H1 (cell line): Measurements from ENCODE around the gene SEMA6D. TPM values are rescaled to one million over a fixed set of nuclear protein-coding genes. Genes with fewer than 3 reads are reported as not detected.

Experiments
- CTCF ChIA-PET: fragments of 300-600 bp; sonication (Branson Sonifier 250); formaldehyde crosslinking; loops from one replicate; lab custom pipeline; 2021; ENCODE audit not compliant: partially characterized antibody; lab: Charles Lee
- POLR2A ChIA-PET: fragments of 300-600 bp; sonication (Branson Sonifier 250); formaldehyde crosslinking; loops from one replicate; lab custom pipeline; 2021; ENCODE audit warnings: inconsistent platforms; ENCODE audit not compliant: partially characterized antibody; lab: Charles Lee
- DNase-seq, 2 experiments: peaks; one replicate each; pipeline versions ENCODE4 v3.0.0 to v3.0.0-alpha.2; 2010 to 2022; ENCODE audit warnings: low spot score in 2 of 2, low read depth in 1 of 2, mixed read lengths in 1 of 2
- FAIRE-seq: peaks from 2 replicates; lab custom pipeline; 2011; peaks lifted over from hg19 to GRCh38; lab: Jason Lieb, UNC
- H2AFZ ChIP-seq: 2 replicates; pipeline ENCODE4 v1.8.1; 2012; ENCODE audit warnings: low read length, inconsistent platforms
- H2AK5ac ChIP-seq: 2 replicates; pipeline ENCODE4 v1.6.1; 2013; ENCODE audit warnings: low read depth, low read length
- H2BK120ac ChIP-seq: replicated peaks from 2 replicates; pipeline ENCODE3; 2013; ENCODE audit warnings: low read depth, low read length, inconsistent platforms
- H2BK12ac ChIP-seq: 2 replicates; pipeline ENCODE4 v1.6.1; 2013; ENCODE audit warnings: low read depth, low read length
- H2BK15ac ChIP-seq: 2 replicates; pipeline ENCODE4 v1.6.1; 2013; ENCODE audit warnings: low read length
- H2BK20ac ChIP-seq: 2 replicates; pipeline ENCODE4 v1.6.1; 2013; ENCODE audit warnings: low read length
- H2BK5ac ChIP-seq: 2 replicates; pipeline ENCODE4 v1.6.1; 2013; ENCODE audit warnings: low read depth, low read length
- H3K14ac ChIP-seq: 2 replicates; pipeline ENCODE4 v1.6.1; 2013; ENCODE audit warnings: inconsistent platforms; ENCODE audit not compliant: insufficient read length
- H3K18ac ChIP-seq: 2 replicates; pipeline ENCODE4 v1.6.1; 2013; ENCODE audit warnings: low read length; ENCODE audit errors: extremely low read depth
- H3K23ac ChIP-seq: 2 replicates; pipeline ENCODE4 v1.6.1; 2013; ENCODE audit warnings: inconsistent platforms; ENCODE audit not compliant: insufficient read length
- H3K23me2 ChIP-seq: 2 replicates; pipeline ENCODE4 v1.6.1; 2013; ENCODE audit warnings: low read depth, low read length
- H3K27ac ChIP-seq: 2 replicates; pipeline ENCODE4 v1.6.1; 2011; ENCODE audit warnings: low read depth, low read length, inconsistent platforms
- H3K27me3 ChIP-seq, 4 experiments: replicated peaks in 1 of 4; 1 replicate in 1 of 4; 2 replicates in 3 of 4; pipeline versions ENCODE4 v1.6.1 to v1.8.1; 2011 to 2013; ENCODE audit warnings: low read length in 3 of 4, mild to moderate bottlenecking in 3 of 4, inconsistent platforms in 2 of 4, mixed read lengths in 2 of 4, moderate library complexity in 1 of 4; ENCODE audit not compliant: control insufficient read depth in 3 of 4, insufficient read depth in 3 of 4; ENCODE audit errors: extremely low read depth in 1 of 4
- H3K36me3 ChIP-seq, 4 experiments: 2 replicates each; pipeline versions ENCODE4 v1.6.1 to v1.8.1; 2011 to 2013; ENCODE audit warnings: mild to moderate bottlenecking in 4 of 4, low read length in 3 of 4, moderate library complexity in 2 of 4, control low read depth in 1 of 4, inconsistent platforms in 1 of 4; ENCODE audit not compliant: insufficient read depth in 4 of 4, control insufficient read depth in 2 of 4
- H3K4ac ChIP-seq: replicated peaks from 2 replicates; pipeline ENCODE3; 2013; ENCODE audit warnings: low read length, low read depth, mixed read lengths, inconsistent platforms; ENCODE audit not compliant: insufficient read length
- H3K4me1 ChIP-seq, 4 experiments: replicated peaks in 1 of 4; 1 replicate in 1 of 4; 2 replicates in 3 of 4; pipeline versions ENCODE4 v1.6.1 to v1.8.1; 2011 to 2013; ENCODE audit warnings: low read length in 3 of 4, inconsistent platforms in 2 of 4, mixed read lengths in 1 of 4; ENCODE audit not compliant: insufficient read depth in 4 of 4, control insufficient read depth in 3 of 4
- H3K4me2 ChIP-seq, 2 experiments: 2 replicates each; pipeline versions ENCODE4 v1.6.1 to v1.8.1; 2011 to 2013; ENCODE audit warnings: low read depth in 2 of 2, low read length in 2 of 2, control low read depth in 1 of 2, inconsistent platforms in 1 of 2, mild to moderate bottlenecking in 1 of 2; ENCODE audit not compliant: insufficient read depth in 1 of 2
- H3K4me3 ChIP-seq, 4 experiments: fragments of 200-600, 300-600 bp in 1 of 4; sonication (generic), shearing (Covaris generic), sonication (Bioruptor Twin) in 1 of 4; 2 replicates each; pipeline versions ENCODE4 v1.5.1 to v1.8.1; 2011 to 2016; ENCODE audit warnings: low read length in 4 of 4, low read depth in 3 of 4, control low read depth in 2 of 4, inconsistent platforms in 2 of 4, mild to moderate bottlenecking in 2 of 4, mixed read lengths in 1 of 4, moderate library complexity in 1 of 4; ENCODE audit not compliant: insufficient read depth in 2 of 4; ENCODE audit errors: extremely low read depth in 1 of 4
- H3K56ac ChIP-seq: replicated peaks from 2 replicates; pipeline ENCODE3; 2013; ENCODE audit warnings: low read depth, mild to moderate bottlenecking, mixed read lengths, low read length, inconsistent platforms; ENCODE audit not compliant: insufficient read length
- H3K79me1 ChIP-seq: 2 replicates; pipeline ENCODE4 v1.6.1; 2013; ENCODE audit warnings: low read depth, low read length, control low read depth
- H3K79me2 ChIP-seq, 2 experiments: 2 replicates each; pipeline versions ENCODE4 v1.6.1 to v1.8.1; 2012 to 2013; ENCODE audit warnings: low read length in 2 of 2, mild to moderate bottlenecking in 2 of 2, inconsistent platforms in 1 of 2; ENCODE audit not compliant: insufficient read depth in 2 of 2, control insufficient read depth in 1 of 2
- H3K9ac ChIP-seq, 4 experiments: replicated peaks in 1 of 4; 1 replicate in 1 of 4; 2 replicates in 3 of 4; pipeline versions ENCODE4 v1.6.1 to v1.8.1; 2011 to 2013; ENCODE audit warnings: low read depth in 3 of 4, low read length in 3 of 4, control low read depth in 2 of 4, mild to moderate bottlenecking in 2 of 4, moderate library complexity in 2 of 4, inconsistent platforms in 1 of 4; ENCODE audit errors: extremely low read depth in 1 of 4
- H3K9me3 ChIP-seq, 2 experiments: 2 replicates each; pipeline versions ENCODE4 v1.6.1 to v1.8.1; 2012 to 2013; ENCODE audit warnings: mild to moderate bottlenecking in 2 of 2, moderate library complexity in 2 of 2, control low read depth in 1 of 2, inconsistent platforms in 1 of 2, low read depth in 1 of 2, low read length in 1 of 2, mixed read lengths in 1 of 2; ENCODE audit not compliant: insufficient read depth in 2 of 2
- H4K20me1 ChIP-seq, 2 experiments: replicated peaks in 1 of 2; 2 replicates each; pipeline versions ENCODE3 to v1.8.1; 2011 to 2013; ENCODE audit warnings: inconsistent platforms in 2 of 2, low read length in 2 of 2, mild to moderate bottlenecking in 1 of 2; ENCODE audit not compliant: insufficient read depth in 2 of 2, control insufficient read depth in 1 of 2
- H4K5ac ChIP-seq: 2 replicates; pipeline ENCODE4 v1.6.1; 2013; ENCODE audit warnings: low read length, low read depth, mixed read lengths, inconsistent platforms; ENCODE audit not compliant: insufficient read length
- H4K8ac ChIP-seq: 2 replicates; pipeline ENCODE4 v1.8.0; 2013; ENCODE audit warnings: mild to moderate bottlenecking, moderate library complexity, low read length, inconsistent platforms; ENCODE audit not compliant: insufficient read depth; ENCODE audit errors: extremely low read depth
- H4K91ac ChIP-seq: replicated peaks from 2 replicates; pipeline ENCODE3; 2013; ENCODE audit warnings: low read length, mixed read lengths, inconsistent platforms; ENCODE audit not compliant: insufficient read length
- BACH1 ChIP-seq: IDR thresholded peaks from 2 replicates; pipeline ENCODE4 v1.6.1; 2012; ENCODE audit warnings: low read length, improper control_type of control experiment
- GABPA ChIP-seq: IDR thresholded peaks from 2 replicates; pipeline ENCODE4 v1.6.1; 2011; ENCODE audit warnings: mild to moderate bottlenecking, low read length, moderate library complexity, borderline replicate concordance; ENCODE audit not compliant: insufficient read depth
- WGBS, 2 experiments: shearing (Covaris generic) in 1 of 2; methylation state at CpG; one replicate each; pipeline versions ENCODE4 v1.1.6 to v1.1.7; 2013 to 2015; ENCODE audit warnings: low lambda C conversion rate in 2 of 2, mixed read lengths in 2 of 2, inconsistent platforms in 1 of 2, low coverage in 1 of 2, missing lambda C conversion rate in 1 of 2; ENCODE audit not compliant: insufficient replicate concordance in 2 of 2, insufficient coverage in 1 of 2, insufficient read length in 1 of 2; ENCODE audit errors: extremely low coverage in 1 of 2, missing lambda C conversion rate in 1 of 2; 5-methylcytosine and 5-hydroxymethylcytosine counted together
- polyA plus RNA-seq, 7 experiments: library from polyadenylated mRNA; depleted of rRNA in 3 of 7; stranded (reverse) in 5 of 7; unstranded in 2 of 7; fragments of >200 nt in 5 of 7; fragments of 200-250 nt in 2 of 7; gene quantifications; 1 replicate in 5 of 7; 2 replicates in 1 of 7; 4 replicates in 1 of 7; pipeline versions ENCODE4 v1.2.1 to v1.2.3, GENCODE V29; 2011 to 2013; ENCODE audit warnings: missing spikeins in 2 of 7, mixed read lengths in 2 of 7
- total RNA-seq: library from RNA; stranded (reverse); fragmentation: NEBNext Ultra II Directional; extraction: Animal tissue kit (Norgen Biotek cat#: 25700); gene quantifications from 2 replicates; pipeline ENCODE4 v1.2.1, GENCODE V29; 2021

Gene SEMA6D
- total and polyA plus RNA-seq, 2 of the 8 experiments (the other 6 are each of a cell fraction or from before 2014, with no cell fraction given): 2.2 to 3.8 TPM

DNA sequence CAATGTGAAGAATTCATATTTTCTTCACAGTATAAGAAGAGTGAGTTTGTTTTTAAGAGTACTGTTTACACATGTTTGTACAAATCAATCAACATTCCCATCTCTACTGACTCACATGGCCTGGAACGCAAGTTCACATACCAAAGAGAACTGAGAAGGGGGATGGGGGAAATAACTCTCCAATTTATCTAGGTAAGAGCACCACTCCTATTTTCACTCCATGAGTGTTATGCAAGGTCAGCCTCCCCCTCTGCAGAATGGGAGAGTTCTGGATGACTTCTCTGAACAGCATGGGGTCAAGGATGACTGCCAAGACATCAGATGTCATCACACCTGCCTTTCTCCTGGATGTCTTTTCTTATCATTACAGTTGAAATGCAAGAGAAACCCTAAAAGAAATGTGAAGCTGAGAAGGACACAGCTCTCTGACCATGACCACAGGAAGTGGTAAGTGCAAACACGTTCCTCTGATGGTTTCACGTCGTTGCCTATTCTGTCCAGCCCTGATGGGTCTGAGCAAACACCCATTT, 95.2 kb downstream of the SEMA6D start:
- Histone ChIP-seq H4K91ac (no peak overlapping the region), H3K9me3 (no peaks in the 10 kb centered on the region), H2BK15ac (no peak overlapping the region), H3K36me3 (no peaks in the 10 kb centered on the region), H2BK5ac (no peak overlapping the region), H3K4me3 (no peak overlapping the region), H3K79me1 (no peaks in the 10 kb centered on the region), H3K14ac (no peak overlapping the region), H3K56ac (no peak overlapping the region), H3K4ac (no peak overlapping the region), H2BK20ac (no peak overlapping the region), H4K5ac (no peak overlapping the region), H3K4me1 (no peaks in the 10 kb centered on the region), H3K23ac (no peak overlapping the region), H2BK12ac (no peak overlapping the region), H3K9ac (no peak overlapping the region), H4K20me1 (no peaks in the 10 kb centered on the region), H2AFZ (no peak overlapping the region), H3K4me2 (no peak overlapping the region), H4K8ac (no peak overlapping the region), H2AK5ac (no peak overlapping the region), H3K27ac (no peak overlapping the region), H2BK120ac (no peak overlapping the region), H3K23me2 (no peaks in the 10 kb centered on the region), H3K27me3 (no peaks in the 10 kb centered on the region), H3K79me2 (no peaks in the 10 kb centered on the region), H3K18ac (no peak overlapping the region)
- DNase-seq (no peak), FAIRE-seq (no peak)
- no peak for TF ChIP-seq GABPA
- no peak for TF ChIP-seq BACH1
- 93% methylated on average over 4 of the region's 4 CpGs; no CpG with 5 or more reads in 1 of the 2 experiments for WGBS, 2 experiments
- POLR2A ChIA-PET: no interaction called here
- CTCF ChIA-PET: no interaction called here
